ENCODE measurements around the gene GTF3C4. TPM values are rescaled to one million over a fixed set of nuclear protein-coding genes. Genes with fewer than 3 reads are reported as not detected.
A peak's percentile ranks its signal among the peaks of the same experiment; 100 is the strongest.

The GTF3C4 gene
- total and polyA plus RNA-seq, 2 experiments from 2014 or later = 4.9 to 13.0 TPM

DNA sequence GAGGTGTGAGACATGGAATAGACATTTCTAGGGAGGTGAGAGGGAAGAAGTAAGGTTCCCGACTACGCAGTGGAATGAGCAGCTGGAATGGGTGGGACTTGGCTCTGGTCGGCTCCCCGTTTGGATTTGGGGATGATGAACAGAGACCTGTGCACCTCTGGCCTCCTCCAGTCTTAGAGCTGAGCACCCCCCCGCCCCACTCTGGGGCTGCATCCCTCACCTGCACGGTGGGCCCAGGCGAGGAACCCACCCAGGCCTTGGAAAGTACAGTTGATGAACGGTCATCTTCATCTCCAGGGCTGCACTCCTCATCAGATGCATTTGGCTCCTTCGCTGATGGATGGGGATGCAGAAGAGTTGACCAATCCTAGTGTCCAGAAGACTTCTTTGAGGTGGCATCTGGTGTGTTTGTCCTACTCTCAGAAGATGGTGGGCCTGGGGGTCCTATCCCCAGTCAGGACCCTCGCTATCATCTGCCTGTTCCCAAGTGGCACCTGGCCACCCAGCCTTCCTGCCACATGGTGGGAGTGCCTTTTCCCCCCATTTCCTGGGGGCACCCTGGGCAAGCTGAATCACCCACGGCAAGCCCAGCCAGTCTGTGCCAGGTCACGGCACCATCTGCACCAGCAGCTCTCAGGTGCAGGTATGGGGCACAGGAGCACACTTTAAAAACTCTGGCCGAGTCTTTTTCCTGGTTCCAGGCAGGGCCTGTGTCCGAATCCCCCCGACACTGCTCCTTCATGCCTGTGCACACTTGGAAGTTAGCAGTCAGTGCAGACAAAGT, 70.5 kb downstream of the GTF3C4 start:
- Histone ChIP-seq H2AFZ (no peak overlapping the region), H3K4me1 (ENCODE audit: insufficient read depth) (no peaks in the 10 kb centered on the region), H3K36me3 (ENCODE audit: low read depth) (no peaks in the 10 kb centered on the region), H3K9me3 (ENCODE audit: low read depth) (no peaks in the 10 kb centered on the region), H3K4me2 (ENCODE audit: unreplicated experiment) (no peak overlapping the region), H3F3A (ENCODE audit: insufficient read depth) (no peaks in the 10 kb centered on the region), H3K4me3 (no peak overlapping the region), H3K27me3 (replicated peaks; ENCODE audit: insufficient read depth) (peaks cover 44% of the 10 kb centered on the region), H4K20me1 (ENCODE audit: insufficient read depth) (no peaks in the 10 kb centered on the region), H3K27ac (no peak overlapping the region), H3K9me2 (ENCODE audit: insufficient read depth) (no peaks in the 10 kb centered on the region), H3K9ac (no peak overlapping the region), H3K79me2 (ENCODE audit: insufficient read depth) (no peaks in the 10 kb centered on the region)
- 48 to 57% methylated on average over 15 of the region's 15 CpGs for WGBS, 2 experiments (ENCODE audit: low coverage in 1 of 2, low lambda C conversion rate in 2 of 2, missing lambda C conversion rate in 2 of 2)
- in situ Hi-C loops (cut with MboI) = no loop called here
- no peak for DNase-seq
- TF ChIP-seq EZH2 (IDR thresholded peaks at IDR 0.05; ENCODE audit: insufficient read depth, poor library complexity, severe bottlenecking) = no peak
- no peak for TF ChIP-seq EZH2phosphoT487 (IDR thresholded peaks at IDR 0.05; ENCODE audit: insufficient read depth, low read depth)

DNA sequence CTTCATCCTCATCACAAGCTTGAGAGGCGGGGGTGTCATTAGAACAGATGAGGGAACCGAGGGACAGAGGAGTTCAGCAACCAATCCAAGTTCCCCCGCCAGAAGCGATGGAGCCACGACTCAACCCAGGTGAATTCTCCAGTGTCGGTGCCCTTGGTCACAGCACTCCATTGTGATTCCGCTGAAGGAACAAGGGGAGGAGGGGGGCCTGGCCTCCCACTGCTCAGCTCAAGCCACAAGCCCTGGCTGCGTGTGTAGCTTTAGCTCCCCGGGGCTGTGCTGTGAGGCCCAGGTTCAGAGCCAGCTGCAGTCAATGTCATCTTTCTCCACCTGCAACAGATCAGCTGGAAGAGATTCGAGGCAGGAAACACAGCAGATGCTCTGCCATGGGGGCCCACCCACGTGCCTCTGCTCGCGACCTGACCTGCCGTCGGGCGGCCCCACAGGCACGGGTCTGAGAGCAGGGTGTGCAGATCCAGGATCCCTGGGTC, 72.6 kb downstream of the GTF3C4 start:
- DNase-seq = no peak
- Histone ChIP-seq H3K27ac (no peak overlapping the region), H3K27me3 (replicated peaks; ENCODE audit: insufficient read depth) (peaks cover 46% of the 10 kb centered on the region), H4K20me1 (ENCODE audit: insufficient read depth) (no peaks in the 10 kb centered on the region), H3K9me2 (ENCODE audit: insufficient read depth) (no peaks in the 10 kb centered on the region), H3F3A (ENCODE audit: insufficient read depth) (no peaks in the 10 kb centered on the region), H2AFZ (no peak overlapping the region), H3K4me2 (ENCODE audit: unreplicated experiment) (no peak overlapping the region), H3K9me3 (ENCODE audit: low read depth) (no peaks in the 10 kb centered on the region), H3K9ac (no peak overlapping the region), H3K79me2 (ENCODE audit: insufficient read depth) (no peaks in the 10 kb centered on the region), H3K4me3 (no peak overlapping the region), H3K36me3 (ENCODE audit: low read depth) (no peaks in the 10 kb centered on the region), H3K4me1 (ENCODE audit: insufficient read depth) (no peaks in the 10 kb centered on the region)
- 38 to 39% methylated on average over 16 to 17 of the region's 17 CpGs for WGBS, 2 experiments (ENCODE audit: low coverage in 1 of 2, low lambda C conversion rate in 2 of 2, missing lambda C conversion rate in 2 of 2)
- TF ChIP-seq EZH2 (IDR thresholded peaks at IDR 0.05; ENCODE audit: insufficient read depth, poor library complexity, severe bottlenecking) = no peak
- TF ChIP-seq EZH2phosphoT487 (IDR thresholded peaks at IDR 0.05; ENCODE audit: insufficient read depth, low read depth) = no peak
- in situ Hi-C loops (cut with MboI) = no loop called here

DNA sequence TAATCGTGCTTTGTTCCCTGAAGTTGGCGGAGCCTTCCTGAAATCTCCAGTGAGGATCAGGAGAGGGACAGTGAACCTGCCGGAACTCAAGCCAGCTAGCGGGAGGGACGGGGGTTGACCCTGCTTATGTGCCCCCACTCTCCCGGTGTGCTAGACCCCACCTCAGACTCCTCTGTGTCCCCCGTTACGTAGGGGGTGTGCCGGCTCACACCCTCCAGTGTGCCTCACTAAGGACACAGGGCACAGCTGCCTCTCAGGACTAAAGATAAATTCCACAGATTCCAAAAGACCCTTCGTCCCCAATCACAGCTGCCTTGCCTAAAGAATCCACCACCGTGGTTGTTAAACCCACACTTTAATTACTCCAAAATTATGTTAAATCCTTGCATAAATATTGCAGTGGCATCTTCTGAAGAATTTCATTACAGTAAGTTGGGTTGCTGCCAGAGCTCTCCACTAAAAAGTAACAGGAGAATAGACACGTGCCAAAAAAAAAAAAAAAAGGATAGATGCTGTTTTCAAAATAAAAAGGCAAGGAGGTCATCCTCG, 73.7 kb downstream of the GTF3C4 start:
- Histone ChIP-seq H3K36me3 (ENCODE audit: low read depth) (no peaks in the 10 kb centered on the region), H3K9me2 (ENCODE audit: insufficient read depth) (no peaks in the 10 kb centered on the region), H3K4me1 (ENCODE audit: insufficient read depth) (no peaks in the 10 kb centered on the region), H3K9me3 (ENCODE audit: low read depth) (no peaks in the 10 kb centered on the region), H3F3A (ENCODE audit: insufficient read depth) (no peaks in the 10 kb centered on the region), H3K27me3 (replicated peaks; ENCODE audit: insufficient read depth) (peaks cover 43% of the 10 kb centered on the region), H3K4me2 (ENCODE audit: unreplicated experiment) (no peak overlapping the region), H4K20me1 (ENCODE audit: insufficient read depth) (no peaks in the 10 kb centered on the region), H3K79me2 (ENCODE audit: insufficient read depth) (no peaks in the 10 kb centered on the region), H2AFZ (no peak overlapping the region), H3K4me3 (no peak overlapping the region), H3K9ac (no peak overlapping the region), H3K27ac (no peak overlapping the region)
- WGBS, 2 experiments (ENCODE audit: low coverage in 1 of 2, low lambda C conversion rate in 2 of 2, missing lambda C conversion rate in 2 of 2) = 25 to 31% methylated on average over 13 of the region's 13 CpGs
- in situ Hi-C loops (cut with MboI) = no loop called here
- peak; percentile 3 for DNase-seq
- TF ChIP-seq EZH2phosphoT487 (IDR thresholded peaks at IDR 0.05; ENCODE audit: insufficient read depth, low read depth) (no peak), EZH2 (IDR thresholded peaks at IDR 0.05; ENCODE audit: insufficient read depth, poor library complexity, severe bottlenecking) (no peak)

Other genes starting within 250 kb of the GTF3C4 start
- not detected in 2 replicates for gene BARHL1, start 87.9 kb upstream of the GTF3C4 start, total RNA-seq (2014; rRNA removed; shearing (Covaris generic))
- not detected in 2 replicates for gene BARHL1, start 87.9 kb upstream of the GTF3C4 start, polyA plus RNA-seq (2016; fragmentation: Nextera tagmentation; extraction: Ambion mirVana)
- gene DDX31, start 481 bp upstream of the GTF3C4 start, total RNA-seq (2014; rRNA removed; shearing (Covaris generic)) = 11.0 and 14.9 TPM in 2 replicates
- gene DDX31, start 481 bp upstream of the GTF3C4 start, polyA plus RNA-seq (2016; fragmentation: Nextera tagmentation; extraction: Ambion mirVana) = 7.4 and 8.2 TPM in 2 replicates
- gene AK8, start 207.8 kb downstream of the GTF3C4 start, total RNA-seq (2014; rRNA removed; shearing (Covaris generic)) = 0.32 and 1.0 TPM in 2 replicates
- 0.22 and 0.89 TPM in 2 replicates for gene AK8, start 207.8 kb downstream of the GTF3C4 start, polyA plus RNA-seq (2016; fragmentation: Nextera tagmentation; extraction: Ambion mirVana)
- gene SPACA9, start 208.4 kb downstream of the GTF3C4 start, total RNA-seq (2014; rRNA removed; shearing (Covaris generic)) = 2.3 and 6.2 TPM in 2 replicates
- gene SPACA9, start 208.4 kb downstream of the GTF3C4 start, polyA plus RNA-seq (2016; fragmentation: Nextera tagmentation; extraction: Ambion mirVana) = 9.8 and 10.4 TPM in 2 replicates

All from GM23248 (cell line).